ENCODE data around the gene TREH.

TREH gene

DNA sequence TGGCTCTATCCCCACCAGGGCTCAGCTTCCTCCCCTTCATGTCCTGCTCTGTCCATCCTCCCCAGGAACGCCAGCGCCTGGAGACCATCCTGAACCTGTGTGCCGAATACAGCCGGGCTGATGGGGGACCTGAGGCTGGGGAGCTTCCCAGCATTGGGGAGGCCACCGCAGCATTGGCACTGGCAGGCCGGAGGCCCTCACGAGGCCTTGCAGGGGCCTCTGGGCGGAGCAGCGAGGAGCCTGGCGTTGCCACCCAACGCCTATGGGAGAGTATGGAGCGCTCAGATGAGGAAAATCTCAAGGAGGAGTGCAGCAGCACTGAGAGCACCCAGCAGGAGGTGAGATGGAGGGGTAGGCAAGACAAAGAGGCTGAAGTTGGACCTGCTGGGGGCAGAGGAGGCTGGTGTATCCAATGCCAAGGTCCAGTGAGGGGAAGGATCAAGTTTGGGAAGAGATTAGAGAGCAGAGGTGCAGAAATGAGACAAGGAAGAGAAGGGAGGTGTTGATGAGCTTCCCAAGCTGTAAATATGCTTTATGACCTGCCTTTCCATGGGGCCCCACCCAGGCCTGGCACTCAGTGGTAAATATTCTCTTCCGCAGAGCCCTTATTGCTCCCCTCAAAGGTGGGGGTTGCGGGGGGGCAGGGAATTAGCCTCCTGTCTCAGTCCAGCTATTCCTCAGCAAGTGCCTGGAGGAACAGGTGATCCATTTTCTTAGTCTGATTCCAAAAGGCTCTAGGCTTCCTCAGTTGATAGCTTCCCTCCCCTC, 48.1 kb downstream of the TREH start:
- no peak for TF ChIP-seq ZFX (IDR thresholded peaks at IDR 0.05)
- TF ChIP-seq, protein P1, sequence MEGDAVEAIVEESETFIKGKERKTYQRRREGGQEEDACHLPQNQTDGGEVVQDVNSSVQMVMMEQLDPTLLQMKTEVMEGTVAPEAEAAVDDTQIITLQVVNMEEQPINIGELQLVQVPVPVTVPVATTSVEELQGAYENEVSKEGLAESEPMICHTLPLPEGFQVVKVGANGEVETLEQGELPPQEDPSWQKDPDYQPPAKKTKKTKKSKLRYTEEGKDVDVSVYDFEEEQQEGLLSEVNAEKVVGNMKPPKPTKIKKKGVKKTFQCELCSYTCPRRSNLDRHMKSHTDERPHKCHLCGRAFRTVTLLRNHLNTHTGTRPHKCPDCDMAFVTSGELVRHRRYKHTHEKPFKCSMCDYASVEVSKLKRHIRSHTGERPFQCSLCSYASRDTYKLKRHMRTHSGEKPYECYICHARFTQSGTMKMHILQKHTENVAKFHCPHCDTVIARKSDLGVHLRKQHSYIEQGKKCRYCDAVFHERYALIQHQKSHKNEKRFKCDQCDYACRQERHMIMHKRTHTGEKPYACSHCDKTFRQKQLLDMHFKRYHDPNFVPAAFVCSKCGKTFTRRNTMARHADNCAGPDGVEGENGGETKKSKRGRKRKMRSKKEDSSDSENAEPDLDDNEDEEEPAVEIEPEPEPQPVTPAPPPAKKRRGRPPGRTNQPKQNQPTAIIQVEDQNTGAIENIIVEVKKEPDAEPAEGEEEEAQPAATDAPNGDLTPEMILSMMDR (conservative IDR thresholded peaks at IDR 0.05): no peak
- H3K27ac ChIP-seq: no peak overlapping the region

DNA sequence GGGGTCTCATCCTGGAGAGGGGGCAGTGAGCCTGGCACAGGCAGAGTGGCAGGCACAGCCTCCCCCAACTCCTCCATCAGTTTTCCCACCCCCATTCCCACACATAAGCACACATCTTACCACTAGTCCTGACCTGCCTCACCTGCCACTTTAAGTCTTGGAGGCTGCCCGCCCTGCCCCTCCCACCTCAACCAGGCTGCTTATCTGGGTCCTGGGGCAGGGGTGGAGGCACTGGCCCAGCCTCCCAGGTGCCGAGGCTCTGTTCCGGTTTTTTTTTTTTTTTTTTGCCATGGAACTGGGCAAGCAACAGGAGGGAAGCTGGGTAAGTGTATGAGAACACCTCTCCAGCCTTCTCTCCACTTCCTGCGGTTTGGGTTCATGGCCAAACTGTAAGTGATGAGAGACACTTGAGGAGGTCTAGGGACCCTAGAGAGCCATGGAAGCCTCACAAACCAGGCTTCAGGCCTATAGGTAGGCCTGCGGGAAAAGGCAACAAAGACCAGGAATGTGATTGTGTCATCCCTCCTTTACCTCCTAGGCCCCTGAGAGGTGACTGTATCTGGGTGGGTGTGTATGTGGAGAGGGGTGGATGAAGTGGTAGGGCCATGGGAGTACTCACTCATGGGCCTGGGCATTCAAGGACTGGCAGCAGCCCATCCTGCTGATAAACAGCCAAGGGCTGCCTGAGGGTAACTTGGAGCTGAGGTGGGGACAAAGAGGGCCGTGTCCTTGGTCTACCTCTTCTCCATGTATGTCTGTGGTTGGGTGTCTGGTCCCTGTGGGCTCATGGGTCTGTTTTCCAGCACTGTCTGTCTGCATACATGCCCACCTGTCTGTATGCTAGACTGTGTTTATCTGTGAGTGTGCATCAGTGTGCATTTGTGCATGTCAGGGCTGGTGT, 49.4 kb downstream of the TREH start:
- no peak overlapping the region for H3K27ac ChIP-seq
- TF ChIP-seq, protein P1 (conservative IDR thresholded peaks at IDR 0.05): no peak
- no peak for TF ChIP-seq ZFX (IDR thresholded peaks at IDR 0.05)

DNA sequence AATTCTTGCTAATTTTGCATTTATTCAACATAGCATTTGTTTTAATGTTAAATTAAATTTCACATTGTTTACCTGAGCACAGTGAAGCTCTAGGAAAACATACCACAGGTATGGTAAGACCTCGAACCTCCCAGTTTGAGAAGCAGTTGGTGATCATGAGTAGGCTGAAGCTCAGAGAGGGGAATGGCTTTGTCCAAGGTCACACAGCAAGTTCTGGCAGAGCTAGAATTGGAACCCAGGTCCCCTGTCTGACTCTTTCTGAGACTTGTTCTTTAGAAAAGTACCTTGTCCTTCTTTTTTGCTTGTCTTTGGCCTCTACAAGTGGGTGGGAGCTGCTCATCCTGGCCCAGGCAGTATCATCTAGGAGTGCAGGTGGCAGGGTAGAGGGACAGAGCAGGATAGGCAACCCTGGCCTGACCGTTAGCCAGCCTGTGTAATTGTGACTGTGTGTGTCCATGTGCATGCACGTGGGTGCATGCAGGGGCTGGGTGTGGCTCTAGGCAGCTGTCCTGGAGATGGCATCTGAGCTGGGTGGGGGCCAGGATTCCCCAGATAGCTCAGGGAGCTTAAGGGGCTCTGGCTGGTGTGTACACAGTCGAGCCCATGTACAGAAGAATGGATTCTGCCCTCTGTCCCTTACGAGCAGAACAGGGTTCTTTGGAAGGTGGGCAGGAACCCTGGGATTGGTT, 50.4 kb downstream of the TREH start:
- TF ChIP-seq, protein P1 (conservative IDR thresholded peaks at IDR 0.05): no peak
- no peak for TF ChIP-seq ZFX (IDR thresholded peaks at IDR 0.05)
- no peak overlapping the region for H3K27ac ChIP-seq

DNA sequence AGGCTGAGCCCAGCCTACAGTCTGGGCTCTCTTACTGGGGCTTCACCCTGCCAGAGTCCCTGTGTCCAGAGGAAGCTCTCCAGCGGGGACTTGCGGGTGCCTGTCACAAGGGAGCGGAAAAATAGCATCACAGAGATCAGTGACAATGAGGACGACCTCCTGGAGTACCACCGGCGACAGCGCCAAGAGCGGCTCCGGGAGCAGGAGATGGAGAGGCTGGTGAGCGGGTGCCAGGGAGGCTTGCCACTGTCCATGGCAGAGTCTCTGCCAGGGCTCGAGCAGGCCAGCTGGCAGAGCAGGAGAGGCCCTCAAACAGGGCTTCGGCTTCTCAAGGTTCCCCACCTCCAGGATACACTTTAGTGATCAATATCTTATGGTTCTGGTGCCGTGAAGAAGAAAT, 51.0 kb downstream of the TREH start:
- no peak for TF ChIP-seq ZFX (IDR thresholded peaks at IDR 0.05)
- TF ChIP-seq, protein P1 (conservative IDR thresholded peaks at IDR 0.05): no peak
- no peak overlapping the region for H3K27ac ChIP-seq

DNA sequence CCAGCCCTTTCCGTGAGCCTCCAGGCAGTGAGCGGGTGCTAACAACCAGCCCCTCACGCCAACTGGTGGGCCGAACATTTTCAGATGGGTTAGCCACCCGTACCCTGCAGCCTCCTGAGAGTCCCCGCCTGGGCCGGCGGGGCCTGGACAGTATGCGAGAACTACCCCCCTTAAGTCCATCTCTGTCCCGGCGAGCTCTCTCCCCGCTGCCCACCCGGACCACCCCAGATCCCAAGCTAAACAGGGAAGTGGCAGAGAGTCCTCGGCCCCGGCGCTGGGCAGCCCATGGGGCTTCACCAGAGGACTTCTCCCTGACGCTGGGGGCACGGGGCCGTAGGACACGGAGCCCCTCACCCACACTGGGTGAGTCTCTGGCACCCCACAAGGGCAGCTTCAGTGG, 51.4 kb downstream of the TREH start:
- no peak overlapping the region for H3K27ac ChIP-seq
- no peak for TF ChIP-seq ZFX (IDR thresholded peaks at IDR 0.05)
- TF ChIP-seq, protein P1 (conservative IDR thresholded peaks at IDR 0.05): no peak

DNA sequence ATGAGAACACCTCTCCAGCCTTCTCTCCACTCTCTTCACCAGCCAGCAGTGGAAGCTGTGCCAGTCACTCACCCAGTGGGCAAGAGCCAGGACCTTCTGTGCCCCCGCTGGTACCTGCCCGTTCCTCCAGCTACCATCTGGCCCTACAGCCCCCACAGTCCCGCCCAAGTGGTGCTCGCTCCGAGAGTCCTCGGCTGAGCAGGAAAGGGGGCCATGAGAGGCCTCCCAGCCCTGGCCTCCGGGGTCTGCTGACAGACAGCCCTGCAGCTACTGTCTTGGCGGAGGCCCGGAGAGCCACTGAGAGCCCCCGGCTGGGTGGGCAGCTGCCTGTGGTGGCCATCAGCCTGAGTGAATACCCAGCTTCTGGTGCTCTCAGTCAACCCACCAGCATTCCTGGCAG, 51.9 kb downstream of the TREH start:
- H3K27ac ChIP-seq: no peak overlapping the region
- TF ChIP-seq ZFX (IDR thresholded peaks at IDR 0.05): no peak
- TF ChIP-seq, protein P1 (conservative IDR thresholded peaks at IDR 0.05): no peak

Measured in C4-2B (cell line).